ENCODE results near the gene ALG3.
"Not testable (repeated sequence)": the region's sequence is repeated elsewhere in the genome, so short reads cannot be mapped to it uniquely, and the experiment has no call there.

The ALG3 gene

DNA sequence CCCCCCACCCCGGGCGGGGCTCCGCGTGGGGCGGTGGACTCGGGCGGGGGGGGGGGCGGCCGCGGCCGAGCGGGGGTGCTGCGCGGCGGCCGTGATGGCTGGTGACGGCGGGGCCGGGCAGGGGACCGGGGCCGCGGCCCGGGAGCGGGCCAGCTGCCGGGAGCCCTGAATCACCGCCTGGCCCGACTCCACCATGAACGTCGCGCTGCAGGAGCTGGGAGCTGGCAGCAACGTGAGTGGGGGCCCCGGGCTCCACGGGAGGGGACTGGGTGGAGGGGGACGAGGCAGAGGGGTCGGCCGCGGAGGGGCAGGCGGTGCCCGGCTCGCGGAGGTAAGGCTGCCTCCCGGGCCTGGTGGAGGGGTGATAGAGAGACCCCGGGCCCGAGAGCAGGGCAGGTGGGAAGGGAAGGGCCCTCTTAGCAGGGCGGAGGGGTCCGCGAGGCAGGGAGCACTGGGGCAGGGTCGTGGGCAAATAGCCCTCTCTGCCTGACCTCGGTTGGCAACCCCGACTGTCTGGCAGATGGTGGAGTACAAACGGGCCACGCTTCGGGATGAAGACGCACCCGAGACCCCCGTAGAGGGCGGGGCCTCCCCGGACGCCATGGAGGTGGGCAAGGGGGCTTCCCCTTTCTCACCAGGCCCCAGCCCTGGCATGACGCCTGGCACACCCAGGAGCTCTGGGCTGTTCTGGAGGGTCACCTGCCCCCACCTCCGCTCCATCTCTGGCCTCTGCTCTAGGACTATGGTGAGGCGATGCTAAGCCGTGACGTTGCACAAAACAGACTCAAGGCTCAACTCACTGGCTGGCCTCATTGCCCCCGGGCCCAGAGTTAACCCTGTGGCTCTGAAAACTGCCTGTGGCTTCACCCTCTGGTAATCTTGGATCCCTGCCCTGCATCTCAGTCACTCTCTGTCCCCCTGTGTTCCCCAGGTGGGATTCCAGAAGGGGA lies 27.5 kb upstream of the ALG3 start, which contains the start of gene ECE2:
Gene ECE2 (plus strand): TSS at position 62 of the 950 bp plus-strand sequence. CDS start 132 bp downstream, at position 194.
- H3K9me3 ChIP-seq (replicated peaks; ENCODE audit: low read length) = no peaks in the 10 kb centered on the region
- peaks cover 62% of the 10 kb centered on the region for H3K27me3 ChIP-seq (ENCODE audit: control insufficient read depth, insufficient read depth, low read length)
- no peak within 1 kb of the TSS for H3K4me3 ChIP-seq (ENCODE audit: low read length)

DNA sequence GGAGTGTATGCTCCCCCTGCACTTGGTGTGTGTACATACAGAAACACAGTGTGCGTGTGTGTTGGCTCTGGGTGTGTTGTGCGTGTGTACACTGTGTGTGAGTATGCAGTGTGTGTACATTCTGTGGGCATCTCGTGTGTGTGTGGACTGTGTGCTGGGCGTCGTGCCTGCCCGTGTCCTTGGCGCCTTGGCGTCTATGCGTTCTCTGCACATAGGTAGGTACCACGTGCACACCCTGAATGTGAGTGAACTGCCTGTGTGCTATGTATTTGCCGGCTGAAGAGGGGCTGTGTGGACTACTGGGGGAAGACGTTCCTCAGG lies 26.6 kb upstream of the ALG3 start:
- H3K4me1 ChIP-seq (ENCODE audit: control insufficient read depth, insufficient read depth, low read length) = no peaks in the 10 kb centered on the region
- H3K27me3 ChIP-seq (ENCODE audit: control insufficient read depth, insufficient read depth, low read length) = peaks cover 61% of the 10 kb centered on the region
- H3K9me3 ChIP-seq (replicated peaks; ENCODE audit: low read length) = no peaks in the 10 kb centered on the region
- no peaks in the 10 kb centered on the region for H3K36me3 ChIP-seq (ENCODE audit: insufficient read depth, low read length)
- H3K9ac ChIP-seq (ENCODE audit: low read depth, low read length) = no peak overlapping the region
- H3K4me2 ChIP-seq (ENCODE audit: low read length) = no peak overlapping the region
- H3K4me3 ChIP-seq (ENCODE audit: low read length) = no peak overlapping the region

More for the DNA sequence above, 27.5 kb upstream of the ALG3 start, which contains the start of gene ECE2:
- H3K36me3 ChIP-seq (ENCODE audit: insufficient read depth, low read length) = no peaks in the 10 kb centered on the region
- no peaks in the 10 kb centered on the region for H3K4me1 ChIP-seq (ENCODE audit: control insufficient read depth, insufficient read depth, low read length)
- no peak within 1 kb of the TSS for H3K4me2 ChIP-seq (ENCODE audit: low read length)
- H3K9ac ChIP-seq (ENCODE audit: low read depth, low read length) = no peak within 1 kb of the TSS

DNA sequence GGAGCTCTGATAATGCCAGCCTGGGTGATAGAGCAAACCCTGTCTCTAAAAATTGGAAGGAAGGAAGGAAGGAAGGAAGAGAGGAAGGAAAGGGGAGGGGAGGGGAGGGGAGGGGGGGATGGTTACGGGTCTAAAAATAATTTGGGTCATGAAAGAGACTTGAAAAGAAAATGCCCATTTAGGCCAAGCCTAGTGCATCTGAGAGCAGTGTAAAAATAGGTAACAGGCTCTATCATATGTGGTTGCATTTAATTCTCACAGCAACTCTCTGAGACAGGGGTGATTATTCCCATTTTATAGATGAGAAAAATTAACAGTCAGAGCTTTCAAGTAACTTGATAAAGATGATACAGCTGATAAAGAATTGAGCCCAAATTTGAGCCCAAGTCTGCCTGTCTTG lies 23.5 kb upstream of the ALG3 start:
- Histone ChIP-seq H3K9ac (ENCODE audit: low read depth, low read length) (no peak overlapping the region), H3K27me3 (ENCODE audit: control insufficient read depth, insufficient read depth, low read length) (peaks cover 47% of the 10 kb centered on the region), H3K4me2 (ENCODE audit: low read length) (no peak overlapping the region), H3K4me3 (ENCODE audit: low read length) (no peak overlapping the region), H3K4me1 (ENCODE audit: control insufficient read depth, insufficient read depth, low read length) (no peaks in the 10 kb centered on the region), H3K9me3 (replicated peaks; ENCODE audit: low read length) (no peaks in the 10 kb centered on the region), H3K36me3 (ENCODE audit: insufficient read depth, low read length) (no peaks in the 10 kb centered on the region)

DNA sequence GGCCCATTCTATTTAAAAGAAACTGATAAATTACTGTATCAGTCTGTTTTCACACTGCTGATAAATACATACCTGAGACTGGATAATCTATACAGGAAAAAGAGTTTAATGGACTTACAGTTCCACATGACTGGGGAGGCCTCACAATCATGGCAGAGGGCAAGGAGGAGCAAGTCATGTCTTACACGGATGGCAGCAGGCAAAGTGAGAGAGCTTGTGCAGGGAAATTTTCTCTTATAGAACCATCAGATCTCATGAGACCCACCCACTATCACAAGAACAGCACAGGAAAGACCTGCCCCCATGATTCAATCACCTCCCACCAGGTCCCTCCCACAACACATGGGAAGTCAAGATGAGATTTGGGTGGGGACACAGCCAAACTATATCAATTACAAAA lies 18.5 kb upstream of the ALG3 start:
- H3K4me3 ChIP-seq (ENCODE audit: low read length); H3K4me2 ChIP-seq (ENCODE audit: low read length); H3K4me1 ChIP-seq (ENCODE audit: control insufficient read depth, insufficient read depth, low read length); H3K36me3 ChIP-seq (ENCODE audit: insufficient read depth, low read length); H3K9ac ChIP-seq (ENCODE audit: low read depth, low read length); H3K9me3 ChIP-seq (replicated peaks; ENCODE audit: low read length): not testable (repeated sequence)
- peaks cover 24% of the 10 kb centered on the region for H3K27me3 ChIP-seq (ENCODE audit: control insufficient read depth, insufficient read depth, low read length)

DNA sequence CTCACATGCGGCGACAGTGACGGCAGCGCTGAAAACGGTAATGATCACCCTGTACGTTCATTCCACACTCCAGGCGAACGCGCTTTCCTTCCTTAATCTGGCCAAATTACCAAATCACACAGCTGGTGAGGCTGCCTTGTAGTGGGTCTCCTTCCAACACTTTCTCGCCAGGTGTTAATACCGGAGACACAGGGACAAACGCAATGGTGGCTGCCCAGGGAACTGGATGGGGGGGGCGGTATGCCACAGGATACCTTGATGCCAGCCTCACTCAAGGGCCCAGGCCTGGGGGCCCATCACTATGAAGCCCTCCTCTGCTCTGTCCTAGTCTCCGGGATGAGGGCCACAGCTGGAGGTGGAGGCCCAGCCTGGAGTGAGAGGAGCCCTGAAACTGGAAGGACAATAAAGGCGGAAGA lies 14.0 kb upstream of the ALG3 start:
- Histone ChIP-seq H3K9me3 (replicated peaks; ENCODE audit: low read length) (no peaks in the 10 kb centered on the region), H3K4me1 (ENCODE audit: control insufficient read depth, insufficient read depth, low read length) (peaks cover 19% of the 10 kb centered on the region), H3K36me3 (ENCODE audit: insufficient read depth, low read length) (no peaks in the 10 kb centered on the region), H3K27me3 (ENCODE audit: control insufficient read depth, insufficient read depth, low read length) (peaks cover 26% of the 10 kb centered on the region), H3K4me2 (ENCODE audit: low read length) (peak overlapping the region; percentile 85), H3K9ac (ENCODE audit: low read depth, low read length) (no peak overlapping the region), H3K4me3 (ENCODE audit: low read length) (no peak overlapping the region)

DNA sequence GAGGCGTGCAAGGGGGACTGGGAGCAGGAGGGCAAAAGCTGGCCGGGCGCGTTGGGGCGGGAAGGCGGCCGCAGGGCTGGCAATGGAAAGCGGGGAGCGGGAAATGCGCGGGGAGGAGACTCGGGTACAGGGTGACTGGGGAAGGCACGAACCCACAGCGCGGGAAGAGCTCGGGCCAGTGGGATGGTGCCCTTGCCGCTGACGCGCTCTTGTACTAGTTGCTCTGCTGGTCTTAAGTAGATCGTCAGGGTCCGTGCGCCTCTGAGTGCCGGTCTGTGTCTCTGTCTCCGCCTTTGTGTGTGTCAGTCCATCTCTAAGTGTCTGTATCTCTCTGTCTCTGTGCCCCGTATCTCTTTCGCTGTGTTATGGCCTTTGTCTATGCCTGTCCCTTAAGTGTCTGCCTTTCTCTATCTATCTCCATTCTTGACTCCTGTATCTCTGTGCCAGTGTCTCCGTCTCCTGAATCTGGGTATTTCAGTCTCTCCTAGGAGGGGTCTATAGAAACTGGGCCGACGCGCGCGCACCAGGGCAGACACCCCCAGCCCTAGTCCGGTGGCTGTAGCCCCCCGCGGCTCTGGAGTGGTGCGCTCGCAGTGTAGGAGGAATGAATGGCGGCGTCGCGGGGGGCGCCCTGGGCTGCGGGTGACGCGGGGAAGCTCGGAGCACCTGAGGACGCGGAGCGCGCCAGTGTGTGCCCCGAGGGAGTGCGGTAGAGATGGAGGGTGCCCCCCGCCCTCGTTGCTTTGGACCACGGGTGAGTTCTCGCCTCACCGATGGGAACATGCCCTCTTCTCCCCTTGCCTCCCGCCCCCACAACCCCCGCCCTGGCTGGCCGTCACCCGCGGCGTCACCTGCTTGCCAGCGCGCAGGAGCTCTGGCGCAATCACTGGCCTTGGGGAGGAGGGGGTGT lies 13.3 kb upstream of the ALG3 start:
- no peaks in the 10 kb centered on the region for H3K9me3 ChIP-seq (replicated peaks; ENCODE audit: low read length)
- H3K36me3 ChIP-seq (ENCODE audit: insufficient read depth, low read length) = no peaks in the 10 kb centered on the region
- H3K9ac ChIP-seq (ENCODE audit: low read depth, low read length) = peak overlapping the region; percentile 3
- H3K27me3 ChIP-seq (ENCODE audit: control insufficient read depth, insufficient read depth, low read length) = peaks cover 26% of the 10 kb centered on the region
- peak overlapping the region; percentile 76 for H3K4me3 ChIP-seq (ENCODE audit: low read length)
- H3K4me1 ChIP-seq (ENCODE audit: control insufficient read depth, insufficient read depth, low read length) = peaks cover 19% of the 10 kb centered on the region
- peak overlapping the region; percentile 85 for H3K4me2 ChIP-seq (ENCODE audit: low read length)

DNA sequence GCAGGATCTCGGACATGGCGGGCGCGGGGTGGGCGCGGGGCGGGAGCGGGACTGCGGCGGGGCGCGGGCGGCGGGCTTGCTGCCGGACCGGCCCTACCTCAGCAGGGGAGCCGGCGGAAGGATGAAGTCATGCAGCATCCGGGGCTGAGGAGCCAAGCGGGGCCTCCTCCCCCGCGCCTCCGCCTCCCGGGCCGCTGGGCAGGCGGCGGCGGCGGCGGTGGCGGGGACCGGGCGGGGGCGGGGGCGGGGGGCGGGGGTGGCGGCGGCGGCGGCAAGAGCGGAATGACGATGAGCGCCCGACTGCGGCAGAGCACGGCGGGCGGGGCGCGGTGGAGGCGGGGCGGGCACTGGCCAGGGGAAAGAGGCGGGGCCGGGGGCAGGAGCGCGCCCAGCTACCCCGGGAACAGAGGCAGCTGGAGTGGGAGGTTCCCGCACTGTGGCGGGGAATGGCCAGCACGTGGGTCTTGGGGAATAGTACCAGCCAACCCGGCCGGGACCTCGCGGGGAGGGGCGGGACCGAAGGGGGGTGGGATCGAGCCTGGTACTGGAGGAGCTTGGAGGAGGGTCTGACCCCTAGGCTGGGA lies 12.6 kb upstream of the ALG3 start, which contains the start of gene CAMK2N2:
Gene CAMK2N2 (minus strand): TSS at position 284 of the 584 bp plus-strand sequence. CDS start 268 bp downstream, at position 16.
- Histone ChIP-seq H3K36me3 (ENCODE audit: insufficient read depth, low read length) (no peaks in the 10 kb centered on the region), H3K9me3 (replicated peaks; ENCODE audit: low read length) (no peaks in the 10 kb centered on the region), H3K4me1 (ENCODE audit: control insufficient read depth, insufficient read depth, low read length) (peaks cover 19% of the 10 kb centered on the region), H3K4me2 (ENCODE audit: low read length) (peak within 1 kb of the TSS; percentile 85), H3K27me3 (ENCODE audit: control insufficient read depth, insufficient read depth, low read length) (peaks cover 26% of the 10 kb centered on the region), H3K4me3 (ENCODE audit: low read length) (peak within 1 kb of the TSS; percentile 76), H3K9ac (ENCODE audit: low read depth, low read length) (peak within 1 kb of the TSS; percentile 3)

DNA sequence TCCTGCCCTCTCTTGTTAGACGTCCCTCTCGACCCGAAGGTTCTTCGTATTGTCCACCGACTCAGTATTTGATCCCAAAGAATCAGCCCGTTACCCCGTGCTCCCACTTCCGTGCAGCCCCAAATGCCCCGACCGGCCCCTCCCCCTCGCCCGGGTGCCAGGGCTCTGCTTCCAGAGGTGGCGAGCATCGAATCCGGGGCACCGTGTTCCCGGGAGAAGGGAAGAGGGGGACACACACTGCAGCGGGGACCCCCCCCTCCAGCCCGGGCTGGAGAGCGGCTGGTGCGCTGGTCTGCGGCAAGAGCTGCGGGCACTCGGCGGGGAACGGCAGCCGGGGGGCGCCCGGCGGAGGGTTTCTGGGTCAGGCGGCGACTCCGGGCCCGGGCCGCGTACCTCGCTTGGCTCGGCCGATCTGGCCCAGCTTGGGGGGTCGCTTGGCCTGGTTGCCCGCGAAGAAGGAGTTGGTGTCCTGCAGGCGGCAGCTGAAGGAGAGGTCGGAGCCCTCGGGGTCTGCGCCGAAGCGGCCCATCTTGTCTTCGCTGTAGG lies 12.0 kb upstream of the ALG3 start:
- no peaks in the 10 kb centered on the region for H3K9me3 ChIP-seq (replicated peaks; ENCODE audit: low read length)
- peaks cover 19% of the 10 kb centered on the region for H3K4me1 ChIP-seq (ENCODE audit: control insufficient read depth, insufficient read depth, low read length)
- H3K4me2 ChIP-seq (ENCODE audit: low read length) = peak overlapping the region; percentile 80
- no peaks in the 10 kb centered on the region for H3K36me3 ChIP-seq (ENCODE audit: insufficient read depth, low read length)
- no peak overlapping the region for H3K9ac ChIP-seq (ENCODE audit: low read depth, low read length)
- H3K27me3 ChIP-seq (ENCODE audit: control insufficient read depth, insufficient read depth, low read length) = peaks cover 26% of the 10 kb centered on the region
- peak overlapping the region; percentile 65 for H3K4me3 ChIP-seq (ENCODE audit: low read length)

DNA sequence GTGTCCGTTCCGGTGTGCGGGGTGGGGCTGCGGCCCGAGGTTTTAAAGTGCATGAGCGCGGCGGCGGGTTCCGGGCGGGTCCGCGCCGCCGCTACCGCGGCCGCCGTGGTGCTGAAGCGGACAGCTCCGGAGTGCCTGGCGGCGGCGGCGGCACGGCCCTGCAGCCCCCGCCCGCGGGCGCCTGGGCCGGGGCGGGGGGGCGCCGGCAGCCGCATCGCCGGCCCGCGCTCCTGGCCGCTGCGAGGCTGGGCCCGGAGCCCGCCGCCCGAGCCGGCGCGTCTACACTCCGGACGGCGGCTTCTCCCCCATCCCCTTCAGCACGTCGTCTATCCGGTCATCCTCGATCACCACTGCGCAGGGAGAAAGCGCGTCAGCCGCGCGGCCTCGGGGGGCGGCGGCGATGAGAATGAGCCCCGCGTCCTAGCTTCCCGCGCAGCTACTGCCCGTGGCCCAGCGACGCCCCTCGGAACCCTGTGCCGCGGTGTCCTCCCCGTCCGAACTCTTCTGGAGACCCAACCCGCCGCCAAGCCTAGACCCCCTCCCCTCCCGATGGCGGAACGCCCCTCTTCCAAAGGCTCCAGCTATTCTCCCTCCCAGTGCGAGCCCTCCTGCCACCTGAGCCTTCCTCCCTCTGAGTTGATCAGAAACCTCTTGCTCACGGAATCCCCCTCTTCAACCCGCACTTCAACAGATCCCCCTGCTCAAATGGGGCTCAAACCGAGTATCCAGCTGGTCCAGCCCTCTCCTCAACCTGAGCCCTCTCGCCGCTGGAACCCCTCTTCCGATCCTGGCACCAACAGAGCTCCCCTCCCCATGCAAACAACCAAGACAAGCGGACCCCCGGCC lies 11.3 kb upstream of the ALG3 start:
- no peak overlapping the region for H3K9ac ChIP-seq (ENCODE audit: low read depth, low read length)
- H3K4me2 ChIP-seq (ENCODE audit: low read length) = peak overlapping the region; percentile 80
- no peaks in the 10 kb centered on the region for H3K36me3 ChIP-seq (ENCODE audit: insufficient read depth, low read length)
- peak overlapping the region; percentile 65 for H3K4me3 ChIP-seq (ENCODE audit: low read length)
- H3K27me3 ChIP-seq (ENCODE audit: control insufficient read depth, insufficient read depth, low read length) = peaks cover 26% of the 10 kb centered on the region
- H3K4me1 ChIP-seq (ENCODE audit: control insufficient read depth, insufficient read depth, low read length) = peaks cover 19% of the 10 kb centered on the region
- H3K9me3 ChIP-seq (replicated peaks; ENCODE audit: low read length) = no peaks in the 10 kb centered on the region

DNA sequence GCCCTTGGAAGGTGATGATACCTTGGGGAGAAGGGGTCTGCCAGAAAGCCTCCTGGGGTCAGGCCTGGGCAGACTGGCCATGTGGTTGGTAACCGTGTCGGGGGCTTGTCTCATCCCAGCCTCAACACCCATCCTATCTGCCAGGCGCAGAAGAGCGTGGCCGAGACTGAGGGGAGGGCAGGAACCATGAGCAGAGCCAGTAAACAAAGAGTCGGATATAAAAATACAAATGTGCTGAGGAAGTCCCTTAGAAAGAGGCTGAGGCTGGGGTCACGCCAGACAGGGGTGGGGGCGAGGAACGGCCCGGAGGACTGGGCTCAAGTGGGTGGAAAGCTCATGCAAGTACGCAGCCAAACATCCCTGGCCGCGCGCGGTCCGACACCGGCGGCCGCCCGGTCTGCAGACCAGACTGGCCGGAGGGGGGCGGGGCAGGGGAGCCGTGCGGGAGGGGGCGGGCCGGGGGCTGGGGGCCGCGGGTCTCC lies 10.7 kb upstream of the ALG3 start:
- peaks cover 19% of the 10 kb centered on the region for H3K4me1 ChIP-seq (ENCODE audit: control insufficient read depth, insufficient read depth, low read length)
- no peak overlapping the region for H3K4me3 ChIP-seq (ENCODE audit: low read length)
- H3K9ac ChIP-seq (ENCODE audit: low read depth, low read length) = no peak overlapping the region
- H3K4me2 ChIP-seq (ENCODE audit: low read length) = no peak overlapping the region
- H3K9me3 ChIP-seq (replicated peaks; ENCODE audit: low read length) = no peaks in the 10 kb centered on the region
- peaks cover 23% of the 10 kb centered on the region for H3K27me3 ChIP-seq (ENCODE audit: control insufficient read depth, insufficient read depth, low read length)
- no peaks in the 10 kb centered on the region for H3K36me3 ChIP-seq (ENCODE audit: insufficient read depth, low read length)

Data from skeletal muscle satellite cell (primary cell).